Gastrocnemius medialis (tissue), 4 donors: ENCODE results near the gene DOP1B. TPM values are rescaled to one million over a fixed set of nuclear protein-coding genes. Genes with fewer than 3 reads are reported as not detected.

Experiments
- ATAC-seq, 2 donors: fragments of 150-250 bp; one replicate each; pipeline ENCODE4 v1.9.1; 2016
- DNase-seq, 2 donors: peaks; one replicate each; pipeline ENCODE4 v3.0.0-alpha.2; 2019
- H3K27ac ChIP-seq, 4 donors: fragments of 200-600 bp; sonication (generic); 1 replicate in 1 of 4; 2 replicates in 3 of 4; pipeline ENCODE4 v1.5.1; 2016 to 2018; ENCODE audit warnings: mild to moderate bottlenecking in 2 of 4, moderate library complexity in 1 of 4
- H3K27me3 ChIP-seq, 3 donors: fragments of 200-600 bp; sonication (generic) in 2 of 3; 1 replicate in 1 of 3; 2 replicates in 2 of 3; pipeline versions ENCODE4 v1.5.1 to v1.6.0; 2016 to 2019; ENCODE audit warnings: mild to moderate bottlenecking in 1 of 3, moderate library complexity in 1 of 3
- H3K36me3 ChIP-seq, 2 donors: fragments of 200-600 bp; sonication (generic) in 1 of 2; one replicate each; pipeline ENCODE4 v1.5.1; 2017 to 2018
- H3K4me1 ChIP-seq, 2 donors: fragments of 200-600 bp; sonication (generic) in 1 of 2; one replicate each; pipeline ENCODE4 v1.5.1; 2016 to 2017; ENCODE audit warnings: mild to moderate bottlenecking in 2 of 2
- H3K4me3 ChIP-seq, 4 donors: fragments of 200-600 bp; sonication (generic) in 3 of 4; 1 replicate in 1 of 4; 2 replicates in 3 of 4; pipeline ENCODE4 v1.5.1; 2016 to 2019; ENCODE audit warnings: mild to moderate bottlenecking in 2 of 4
- H3K9me3 ChIP-seq, 3 donors: fragments of 200-600 bp; sonication (generic) in 2 of 3; 1 replicate in 1 of 3; 2 replicates in 2 of 3; pipeline ENCODE4 v1.5.1; 2016 to 2019
- CTCF ChIP-seq, 5 experiments: fragments of 450-650 bp in 3 of 5; fragments of 200-600 bp in 2 of 5; sonication (generic) in 2 of 5; IDR thresholded peaks in 4 of 5; conservative IDR thresholded peaks in 1 of 5; 1 replicate in 4 of 5; 2 replicates in 1 of 5; pipeline ENCODE4 v1.5.1; 2016 to 2019; ENCODE audit warnings: antibody characterized with exemption in 5 of 5, mild to moderate bottlenecking in 3 of 5, moderate library complexity in 3 of 5
- POLR2A ChIP-seq, 2 donors: fragments of 450-650 bp; IDR thresholded peaks; one replicate each; pipeline ENCODE4 v1.6.1; 2017; ENCODE audit warnings: antibody characterized with exemption in 2 of 2, mild to moderate bottlenecking in 2 of 2, moderate library complexity in 2 of 2
- in situ Hi-C, 4 donors: fragments of 200-750 bp; cut with MboI; loops; one replicate each; pipeline versions ENCODE4 v1.15.0 to v1.8.0; 2017; ENCODE audit warnings: low sequenced_read_pairs in 4 of 4
- intact Hi-C: fragments of 100-400 bp; cut with DNase I; formaldehyde crosslinking; loops from one replicate; pipeline ENCODE4 v1.15.1; 2023; ENCODE audit warnings: low total_unique reads
- total RNA-seq, 4 donors: library from RNA; depleted of rRNA; stranded (reverse); fragments of >200 nt; gene quantifications; one replicate each; pipeline versions ENCODE4 v1.1.0 to v1.2.3, GENCODE V29; 2016

DOP1B gene
- total RNA-seq, 4 donors from 2014 or later = 10.4 to 16.5 (median 13.5) TPM

- H3K4me1 ChIP-seq = peaks cover 11 to 13% of the 10 kb centered on the region in 2 donors
- ATAC-seq = peak in 1 of 2 donors; percentile 27
- H3K27me3 ChIP-seq = no peaks in the 10 kb centered on the region
- DNase-seq = no peak
- H3K27ac ChIP-seq = peak overlapping the region in 1 of 4 donors; percentile 45
- in situ Hi-C loops = no loop called here
- intact Hi-C loops = no loop called here
- TF ChIP-seq CTCF (IDR thresholded peaks at IDR 0.05 in 4 of 5, conservative IDR thresholded peaks at IDR 0.05 in 1 of 5) (no peak), POLR2A (IDR thresholded peaks at IDR 0.05) (no peak)
- H3K4me3 ChIP-seq = no peak overlapping the region
- no peaks in the 10 kb centered on the region for H3K36me3 ChIP-seq
- no peaks in the 10 kb centered on the region for H3K9me3 ChIP-seq
Observed at GRCh38 chr21:36171741-36172331, 15.2 kb downstream of the DOP1B start.

- Histone ChIP-seq H3K4me3 (no peak overlapping the region), H3K4me1 (peaks cover 11 to 13% of the 10 kb centered on the region in 2 donors), H3K27me3 (no peaks in the 10 kb centered on the region), H3K9me3 (no peaks in the 10 kb centered on the region), H3K36me3 (no peaks in the 10 kb centered on the region), H3K27ac (no peak overlapping the region)
- DNase-seq = no peak
- in situ Hi-C loops = no loop called here
- no peak for ATAC-seq
- TF ChIP-seq POLR2A (IDR thresholded peaks at IDR 0.05) (no peak), CTCF (IDR thresholded peaks at IDR 0.05 in 4 of 5, conservative IDR thresholded peaks at IDR 0.05 in 1 of 5) (no peak)
- intact Hi-C loops = no loop called here
Observed at GRCh38 chr21:36174780-36175179, 18.2 kb downstream of the DOP1B start.

GRCh38 chr21:36175771-36176565, 19.3 kb downstream of the DOP1B start:
- TF ChIP-seq POLR2A (IDR thresholded peaks at IDR 0.05) (no peak), CTCF (IDR thresholded peaks at IDR 0.05 in 4 of 5, conservative IDR thresholded peaks at IDR 0.05 in 1 of 5) (no peak)
- no peak overlapping the region for H3K4me3 ChIP-seq
- no peak overlapping the region for H3K27ac ChIP-seq
- peaks cover 10 to 13% of the 10 kb centered on the region in 2 donors for H3K4me1 ChIP-seq
- no peak for ATAC-seq
- no peaks in the 10 kb centered on the region for H3K27me3 ChIP-seq
- H3K36me3 ChIP-seq = no peaks in the 10 kb centered on the region
- DNase-seq = no peak
- in situ Hi-C loops (no loop called here), intact Hi-C loops (no loop called here)
- no peaks in the 10 kb centered on the region for H3K9me3 ChIP-seq

GRCh38 chr21:36178349-36178748, 21.7 kb downstream of the DOP1B start:
- no peak for TF ChIP-seq CTCF (IDR thresholded peaks at IDR 0.05 in 4 of 5, conservative IDR thresholded peaks at IDR 0.05 in 1 of 5)
- TF ChIP-seq POLR2A (IDR thresholded peaks at IDR 0.05) = no peak
- Histone ChIP-seq H3K36me3 (no peaks in the 10 kb centered on the region), H3K9me3 (no peaks in the 10 kb centered on the region), H3K27me3 (no peaks in the 10 kb centered on the region), H3K4me1 (no peaks in the 10 kb centered on the region), H3K4me3 (no peak overlapping the region), H3K27ac (no peak overlapping the region)
- DNase-seq (no peak), ATAC-seq (no peak)
- intact Hi-C loops (no loop called here), in situ Hi-C loops (no loop called here)
